Astrocyte (in vitro differentiated cells and primary cell): ENCODE data around the gene KIAA0319L. TPM values are rescaled to one million over a fixed set of nuclear protein-coding genes. Genes with fewer than 3 reads are reported as not detected.

Experiments used
- DNase-seq: peaks from one replicate; pipeline ENCODE4 v3.0.0-alpha.2; 2010; ENCODE audit warnings: low read depth
- FAIRE-seq: peaks from 2 replicates; lab custom pipeline; 2011; peaks lifted over from hg19 to GRCh38; lab: Jason Lieb, UNC
- H2AFZ ChIP-seq: 2 replicates; pipeline ENCODE4 v1.6.0; 2012; ENCODE audit warnings: low read depth, low read length, inconsistent platforms
- H3K27ac ChIP-seq: 2 replicates; pipeline ENCODE4 v1.5.1; 2011; ENCODE audit warnings: low read depth, low read length, inconsistent platforms
- H3K27me3 ChIP-seq: 2 replicates; pipeline ENCODE4 v1.6.0; 2011; ENCODE audit warnings: low read length, inconsistent platforms; ENCODE audit not compliant: insufficient read depth
- H3K36me3 ChIP-seq: 2 replicates; pipeline ENCODE4 v1.5.1; 2011; ENCODE audit warnings: low read length, inconsistent platforms; ENCODE audit not compliant: insufficient read depth
- H3K4me1 ChIP-seq: 2 replicates; pipeline ENCODE4 v1.5.1; 2011; ENCODE audit warnings: low read length, inconsistent platforms; ENCODE audit not compliant: insufficient read depth
- H3K4me2 ChIP-seq: 2 replicates; pipeline ENCODE4 v1.6.0; 2012; ENCODE audit warnings: low read length, inconsistent platforms
- H3K4me3 ChIP-seq: 2 replicates; pipeline ENCODE4 v1.5.1; 2011; ENCODE audit warnings: low read depth, mild to moderate bottlenecking, low read length, inconsistent platforms; ENCODE audit not compliant: insufficient read depth
- H3K79me2 ChIP-seq: 2 replicates; pipeline ENCODE4 v1.6.0; 2012; ENCODE audit warnings: mild to moderate bottlenecking, low read length, inconsistent platforms; ENCODE audit not compliant: insufficient read depth
- H3K9ac ChIP-seq: 2 replicates; pipeline ENCODE4 v1.6.0; 2012; ENCODE audit warnings: mild to moderate bottlenecking, low read length, inconsistent platforms
- H3K9me3 ChIP-seq: 2 replicates; pipeline ENCODE4 v1.5.1; 2012; ENCODE audit warnings: low read depth, mild to moderate bottlenecking, low read length, inconsistent platforms; ENCODE audit not compliant: insufficient read depth
- H4K20me1 ChIP-seq: 2 replicates; pipeline ENCODE4 v1.6.0; 2012; ENCODE audit warnings: low read length, inconsistent platforms; ENCODE audit not compliant: insufficient read depth
- H3K27ac Mint-ChIP-seq: one replicate; pipeline ENCODE4 v1.8.0; 2021; ENCODE audit warnings: mild to moderate bottlenecking, mixed read lengths; ENCODE audit not compliant: unreplicated experiment
- H3K27me3 Mint-ChIP-seq: one replicate; pipeline ENCODE4 v1.8.0; 2021; ENCODE audit warnings: low read depth, mixed read lengths; ENCODE audit not compliant: unreplicated experiment
- H3K36me3 Mint-ChIP-seq: one replicate; pipeline ENCODE4 v1.8.0; 2021; ENCODE audit warnings: low read depth, mixed read lengths; ENCODE audit not compliant: unreplicated experiment
- H3K4me1 Mint-ChIP-seq: one replicate; pipeline ENCODE4 v1.8.0; 2021; ENCODE audit warnings: low read depth, mixed read lengths; ENCODE audit not compliant: unreplicated experiment
- H3K4me3 Mint-ChIP-seq: one replicate; pipeline ENCODE4 v1.8.0; 2021; ENCODE audit warnings: mild to moderate bottlenecking, moderate library complexity, mixed read lengths; ENCODE audit not compliant: unreplicated experiment
- H3K9me3 Mint-ChIP-seq: one replicate; pipeline ENCODE4 v1.8.0; 2021; ENCODE audit warnings: mild to moderate bottlenecking, mixed read lengths; ENCODE audit not compliant: unreplicated experiment
- EZH2 ChIP-seq: IDR thresholded peaks from 2 replicates; pipeline ENCODE4 v1.6.1; 2012; ENCODE audit warnings: mild to moderate bottlenecking, low read length, inconsistent platforms; ENCODE audit not compliant: insufficient read depth
- total RNA-seq: library from RNA; stranded (reverse); gene quantifications from 2 replicates; pipeline ENCODE4 v1.2.1, GENCODE V29; 2021
- TF ChIP-seq, protein P1 (sequence below): IDR thresholded peaks from 2 replicates; pipeline ENCODE4 v1.5.1; 2011; ENCODE audit warnings: low read depth, mild to moderate bottlenecking, inconsistent platforms, low read length, moderate library complexity; ENCODE audit not compliant: insufficient read depth

The KIAA0319L gene
- total RNA-seq, 1 donor from 2014 or later, result 42.5 TPM

DNA sequence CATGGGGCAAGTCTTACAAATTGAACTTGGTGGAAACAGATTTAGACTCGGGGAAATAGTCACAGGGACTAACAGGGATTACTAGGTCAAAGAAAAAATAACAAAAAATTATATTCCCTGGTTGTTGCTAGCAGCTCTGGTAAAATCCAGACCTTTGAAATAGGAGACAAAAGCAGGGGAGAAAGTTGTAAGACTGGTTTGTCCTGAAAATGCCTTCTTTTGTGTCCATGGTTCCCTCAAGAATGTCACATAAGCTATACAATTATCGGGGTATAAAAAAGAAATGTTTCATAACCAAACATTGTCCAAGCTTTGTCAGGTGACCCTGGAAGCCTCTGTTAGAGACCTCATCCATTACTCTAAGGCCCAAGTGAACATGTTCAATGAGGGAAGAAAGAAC lies 33.1 kb downstream of the KIAA0319L start:
- Histone ChIP-seq H3K4me1 (no peaks in the 10 kb centered on the region), H4K20me1 (peaks cover 7% of the 10 kb centered on the region), H3K9me3 (no peaks in the 10 kb centered on the region), H2AFZ (no peak overlapping the region), H3K9ac (no peak overlapping the region), H3K27me3 (no peaks in the 10 kb centered on the region), H3K27ac (no peak overlapping the region), H3K79me2 (peaks cover 4% of the 10 kb centered on the region), H3K4me2 (no peak overlapping the region), H3K36me3 (no peaks in the 10 kb centered on the region), H3K4me3 (no peak overlapping the region)
- TF ChIP-seq EZH2, result no peak
- TF ChIP-seq, protein P1, sequence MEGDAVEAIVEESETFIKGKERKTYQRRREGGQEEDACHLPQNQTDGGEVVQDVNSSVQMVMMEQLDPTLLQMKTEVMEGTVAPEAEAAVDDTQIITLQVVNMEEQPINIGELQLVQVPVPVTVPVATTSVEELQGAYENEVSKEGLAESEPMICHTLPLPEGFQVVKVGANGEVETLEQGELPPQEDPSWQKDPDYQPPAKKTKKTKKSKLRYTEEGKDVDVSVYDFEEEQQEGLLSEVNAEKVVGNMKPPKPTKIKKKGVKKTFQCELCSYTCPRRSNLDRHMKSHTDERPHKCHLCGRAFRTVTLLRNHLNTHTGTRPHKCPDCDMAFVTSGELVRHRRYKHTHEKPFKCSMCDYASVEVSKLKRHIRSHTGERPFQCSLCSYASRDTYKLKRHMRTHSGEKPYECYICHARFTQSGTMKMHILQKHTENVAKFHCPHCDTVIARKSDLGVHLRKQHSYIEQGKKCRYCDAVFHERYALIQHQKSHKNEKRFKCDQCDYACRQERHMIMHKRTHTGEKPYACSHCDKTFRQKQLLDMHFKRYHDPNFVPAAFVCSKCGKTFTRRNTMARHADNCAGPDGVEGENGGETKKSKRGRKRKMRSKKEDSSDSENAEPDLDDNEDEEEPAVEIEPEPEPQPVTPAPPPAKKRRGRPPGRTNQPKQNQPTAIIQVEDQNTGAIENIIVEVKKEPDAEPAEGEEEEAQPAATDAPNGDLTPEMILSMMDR, result no peak
- Mint-ChIP-seq H3K27me3 (no peaks in the 10 kb centered on the region), H3K4me3 (no peak overlapping the region), H3K4me1 (no peaks in the 10 kb centered on the region), H3K9me3 (peaks cover 21% of the 10 kb centered on the region), H3K27ac (no peak overlapping the region), H3K36me3 (peaks cover 11% of the 10 kb centered on the region)
- FAIRE-seq (no peak), DNase-seq (no peak)

DNA sequence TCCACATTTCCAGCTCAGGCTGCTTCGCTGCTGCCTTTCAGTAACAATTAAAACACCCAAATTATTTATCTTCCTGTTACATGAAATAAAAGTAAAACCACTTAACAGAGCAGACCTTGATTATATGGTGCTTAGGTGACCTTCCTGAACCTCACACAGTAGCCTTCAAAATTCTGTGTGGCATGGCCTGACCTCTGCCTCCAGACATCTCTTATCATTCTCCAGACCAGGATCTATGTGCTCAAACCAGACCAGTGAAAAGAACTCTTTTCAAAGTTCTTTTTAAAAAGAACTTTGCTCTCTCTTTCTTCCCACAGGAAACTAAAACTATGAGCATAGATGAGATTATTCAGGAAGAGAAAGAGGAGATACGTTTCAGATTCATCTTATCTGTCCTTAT lies 37.8 kb downstream of the KIAA0319L start:
- no peaks in the 10 kb centered on the region for H3K27me3 Mint-ChIP-seq
- no peak for DNase-seq
- peaks cover 26% of the 10 kb centered on the region for H3K79me2 ChIP-seq
- no peaks in the 10 kb centered on the region for H3K27me3 ChIP-seq
- H3K4me3 ChIP-seq, result no peak overlapping the region
- peaks cover 8% of the 10 kb centered on the region for H3K36me3 Mint-ChIP-seq
- H3K9me3 Mint-ChIP-seq, result peaks cover 21% of the 10 kb centered on the region
- H3K4me1 Mint-ChIP-seq, result no peaks in the 10 kb centered on the region
- peaks cover 2% of the 10 kb centered on the region for H3K9me3 ChIP-seq
- no peak for TF ChIP-seq EZH2
- TF ChIP-seq, protein P1, result no peak
- H3K27ac ChIP-seq, result no peak overlapping the region
- no peaks in the 10 kb centered on the region for H3K36me3 ChIP-seq
- no peak overlapping the region for H3K4me3 Mint-ChIP-seq
- no peaks in the 10 kb centered on the region for H3K4me1 ChIP-seq
- no peak for FAIRE-seq
- H4K20me1 ChIP-seq, result peaks cover 24% of the 10 kb centered on the region
- no peak overlapping the region for H3K27ac Mint-ChIP-seq
- H2AFZ ChIP-seq, result no peak overlapping the region
- H3K9ac ChIP-seq, result no peak overlapping the region
- H3K4me2 ChIP-seq, result no peak overlapping the region

DNA sequence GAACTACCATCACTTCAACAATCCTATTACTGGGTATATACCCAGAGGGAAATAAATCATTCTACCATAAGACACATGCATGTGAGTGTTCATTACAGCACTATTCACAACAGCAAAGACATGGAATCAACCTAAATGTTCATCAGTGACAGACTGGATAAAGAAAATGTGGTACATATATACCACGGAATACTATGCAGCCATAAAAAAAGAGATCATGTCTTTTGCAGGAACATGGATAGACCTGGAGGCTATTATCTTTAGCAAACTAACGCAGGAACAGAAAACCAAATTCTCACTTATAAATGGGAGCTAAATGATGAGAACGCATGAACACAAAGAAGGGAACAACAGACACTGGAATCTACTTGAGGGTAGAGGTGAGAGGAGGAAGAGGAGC lies 39.0 kb downstream of the KIAA0319L start:
- DNase-seq (no peak), FAIRE-seq (no peak)
- H3K79me2 ChIP-seq, result peaks cover 33% of the 10 kb centered on the region
- no peak overlapping the region for H3K9ac ChIP-seq
- H3K36me3 ChIP-seq, result no peaks in the 10 kb centered on the region
- Mint-ChIP-seq H3K4me3 (no peak overlapping the region), H3K4me1 (no peaks in the 10 kb centered on the region), H3K36me3 (peaks cover 8% of the 10 kb centered on the region), H3K27ac (no peak overlapping the region), H3K27me3 (no peaks in the 10 kb centered on the region), H3K9me3 (peaks cover 21% of the 10 kb centered on the region)
- H3K9me3 ChIP-seq, result peaks cover 2% of the 10 kb centered on the region
- no peak for TF ChIP-seq EZH2
- TF ChIP-seq, protein P1, result no peak
- H2AFZ ChIP-seq, result no peak overlapping the region
- H3K27ac ChIP-seq, result no peak overlapping the region
- H3K4me2 ChIP-seq, result no peak overlapping the region
- no peak overlapping the region for H3K4me3 ChIP-seq
- no peaks in the 10 kb centered on the region for H3K4me1 ChIP-seq
- no peaks in the 10 kb centered on the region for H3K27me3 ChIP-seq
- peaks cover 30% of the 10 kb centered on the region for H4K20me1 ChIP-seq
